ENCODE data around the gene TENT5C.

The TENT5C gene

DNA sequence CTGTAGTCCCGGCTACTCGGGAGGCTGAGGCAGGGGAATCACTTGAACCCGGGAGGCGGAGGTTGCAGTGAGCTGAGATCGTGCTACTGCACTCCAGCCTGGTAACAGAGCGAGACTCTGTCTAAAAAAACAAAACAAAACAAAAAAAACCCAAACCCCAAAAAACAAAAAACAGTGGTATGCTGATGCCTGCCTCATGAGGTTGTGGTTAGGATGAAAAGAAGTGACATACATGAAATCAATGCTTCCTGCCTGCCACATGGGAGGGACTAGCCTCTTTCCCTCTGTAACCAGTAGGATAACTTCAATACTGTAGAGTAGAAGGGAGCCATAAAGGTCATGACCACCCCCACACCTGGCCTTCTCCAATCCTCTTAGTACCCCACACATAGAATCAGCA lies 55.2 kb downstream of the TENT5C start:
- no peak for DNase-seq

DNA sequence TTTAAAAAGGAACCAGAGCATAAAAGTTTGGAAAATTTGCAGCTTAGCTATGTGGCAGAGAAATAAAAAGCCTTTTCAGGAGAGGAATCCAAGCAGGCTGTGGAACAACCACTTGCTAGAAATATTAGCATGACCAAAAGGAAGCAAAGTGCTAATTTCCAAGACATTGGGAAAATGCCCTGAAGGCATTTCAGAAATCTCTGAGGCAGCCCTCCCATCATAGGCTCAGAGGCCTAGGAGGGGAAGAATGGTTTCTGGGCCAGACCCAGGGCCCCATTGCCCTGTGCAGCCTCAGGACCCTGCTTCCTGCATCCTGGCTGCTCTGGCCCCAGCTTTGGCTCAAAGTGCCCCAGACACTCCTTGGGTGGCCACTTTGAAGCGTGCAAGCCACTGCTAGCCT lies 56.8 kb downstream of the TENT5C start:
- DNase-seq: no peak

DNA sequence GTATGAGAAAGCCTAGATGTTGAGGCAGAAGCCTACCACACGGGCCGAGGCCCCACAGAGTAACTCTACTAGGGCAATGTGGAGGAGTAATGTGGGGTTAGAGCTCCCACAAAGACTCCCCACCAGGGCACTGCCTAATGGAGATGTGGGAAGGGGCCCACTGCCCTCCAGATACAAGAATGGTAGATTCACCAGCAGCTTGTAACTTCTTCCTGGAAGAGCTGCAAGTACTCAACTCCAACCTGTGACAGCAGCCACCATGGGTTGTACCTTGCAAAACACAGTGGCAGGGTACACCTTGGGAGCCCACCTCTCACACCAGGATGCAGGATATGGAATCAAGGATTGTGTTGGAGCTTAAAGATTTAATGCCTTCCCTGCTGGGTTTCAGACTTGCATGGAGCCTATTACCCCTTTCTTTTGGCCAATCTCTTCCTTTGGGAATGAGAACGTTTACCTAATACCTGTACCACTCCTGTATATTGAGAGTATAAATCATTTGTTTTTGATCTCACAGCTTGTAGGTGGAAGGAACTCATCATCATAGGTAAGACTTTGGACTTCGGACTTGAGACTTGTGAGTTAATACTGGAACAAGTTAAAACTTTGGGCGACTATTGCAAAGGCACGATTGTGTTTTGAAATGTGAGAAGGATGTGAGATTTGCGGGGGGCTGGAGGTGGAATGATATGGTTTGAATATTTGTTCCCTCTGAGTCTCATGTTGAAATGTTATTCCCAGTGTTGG lies 57.5 kb downstream of the TENT5C start:
- DNase-seq: no peak

DNA sequence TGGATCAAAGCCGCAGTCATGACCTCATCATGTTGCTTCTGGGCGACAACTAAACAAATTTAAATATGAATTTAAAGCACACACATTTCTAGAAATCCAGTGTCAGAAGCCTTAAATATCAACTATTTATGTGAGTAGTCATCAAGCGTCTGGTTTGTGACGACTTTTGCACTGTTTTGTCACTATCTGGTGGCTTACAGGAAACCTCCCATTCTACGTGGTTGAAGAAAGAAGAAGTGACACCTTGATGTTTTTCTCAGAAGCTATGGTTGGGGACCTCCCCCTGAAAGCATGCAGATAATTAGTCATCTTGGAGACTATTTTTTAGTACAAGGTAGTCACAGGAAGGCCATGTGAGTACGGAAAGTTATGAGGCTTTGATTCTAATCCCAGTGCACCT lies 58.5 kb downstream of the TENT5C start:
- no peak for DNase-seq

DNA sequence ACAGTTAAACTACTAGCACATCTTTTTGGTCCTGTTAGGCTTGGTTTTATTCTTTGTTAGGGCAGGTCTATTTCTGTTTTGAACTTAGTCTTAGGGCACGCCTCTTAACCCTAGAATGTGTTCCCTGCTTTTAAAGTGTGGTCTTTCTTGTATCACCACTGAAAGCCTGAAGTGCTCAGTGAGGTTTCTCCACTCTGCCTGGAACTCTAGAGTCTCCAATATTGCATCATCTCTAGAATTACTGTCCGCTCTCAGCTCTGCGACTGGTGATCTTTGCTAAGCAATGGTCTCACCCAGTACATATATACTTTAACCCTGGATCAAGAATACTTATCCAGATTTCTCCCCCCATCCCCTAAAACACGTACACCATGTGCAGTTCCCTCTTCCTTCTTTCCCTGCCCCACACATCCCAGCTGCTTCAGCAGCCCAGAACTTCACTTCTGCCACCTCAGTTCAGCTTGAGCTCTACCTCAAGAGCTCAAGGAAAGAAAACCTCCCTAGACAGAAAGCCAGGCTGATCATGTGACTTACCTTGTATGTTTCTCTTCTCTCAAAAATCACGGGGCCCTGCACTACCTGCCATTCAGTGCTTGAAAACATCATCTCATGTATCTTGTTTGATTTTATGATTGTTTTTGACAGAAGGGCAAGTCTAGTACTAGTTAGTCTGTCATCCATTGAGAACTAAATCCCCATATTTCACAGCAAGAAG lies 59.9 kb downstream of the TENT5C start:
- DNase-seq: no peak

DNA sequence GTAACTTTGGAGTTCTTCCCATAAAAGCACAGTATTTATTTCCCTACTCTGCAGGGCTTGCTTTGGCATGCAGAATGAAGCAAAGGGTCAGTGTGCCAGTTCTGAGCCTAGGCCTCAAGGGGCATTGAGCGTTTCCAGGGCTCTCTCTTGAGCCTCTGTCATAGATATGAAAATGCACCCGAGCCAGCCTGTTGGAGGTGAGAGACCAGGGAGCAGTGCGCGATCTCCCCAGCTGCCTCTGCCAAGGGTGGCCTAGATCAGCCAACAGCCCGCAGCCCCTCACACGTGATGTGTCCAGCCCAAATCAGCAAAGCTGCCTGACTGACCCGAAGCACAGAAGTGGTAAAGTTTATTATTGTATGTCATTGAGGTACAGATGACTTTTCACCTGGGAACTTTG lies 63.7 kb downstream of the TENT5C start:
- DNase-seq: no peak

DNA sequence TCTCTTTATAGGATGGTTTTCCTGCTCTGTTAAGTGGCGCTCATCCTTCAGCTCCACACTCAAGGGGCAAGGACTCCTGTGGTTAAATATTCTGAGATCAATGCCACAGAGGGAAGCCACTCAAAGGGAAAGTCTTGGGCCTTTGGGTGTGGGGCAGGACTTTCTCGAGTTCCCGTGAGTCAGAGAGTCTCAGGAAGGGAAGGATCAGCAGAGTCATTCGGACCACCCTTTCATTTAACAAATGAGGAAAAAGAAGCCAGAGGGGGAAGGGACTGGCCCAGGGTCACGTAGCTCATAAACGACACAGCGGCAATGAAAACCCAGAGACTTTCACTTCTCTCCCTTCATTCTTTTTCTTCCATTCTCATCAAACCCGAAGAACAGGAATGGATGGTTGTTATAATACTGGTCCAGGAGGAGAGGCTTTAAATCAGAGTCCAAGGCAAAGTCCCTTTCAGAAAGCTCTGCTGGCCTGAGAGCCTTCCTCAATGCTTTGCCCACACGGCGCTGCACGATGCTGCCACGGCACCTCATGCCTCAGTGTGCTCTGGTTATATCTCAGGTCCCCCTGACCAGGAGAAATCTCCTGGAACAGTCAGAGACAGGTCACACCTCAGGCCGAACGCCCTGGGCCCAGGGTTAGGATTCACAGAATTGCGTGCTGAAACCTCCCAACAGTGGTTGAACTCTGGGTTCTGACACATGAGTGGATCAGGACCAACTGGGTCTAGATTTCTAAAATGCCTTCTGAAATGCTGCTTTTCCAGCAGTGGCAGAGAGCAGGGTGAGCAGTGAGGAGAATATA lies 65.3 kb downstream of the TENT5C start:
- DNase-seq: no peak

DNA sequence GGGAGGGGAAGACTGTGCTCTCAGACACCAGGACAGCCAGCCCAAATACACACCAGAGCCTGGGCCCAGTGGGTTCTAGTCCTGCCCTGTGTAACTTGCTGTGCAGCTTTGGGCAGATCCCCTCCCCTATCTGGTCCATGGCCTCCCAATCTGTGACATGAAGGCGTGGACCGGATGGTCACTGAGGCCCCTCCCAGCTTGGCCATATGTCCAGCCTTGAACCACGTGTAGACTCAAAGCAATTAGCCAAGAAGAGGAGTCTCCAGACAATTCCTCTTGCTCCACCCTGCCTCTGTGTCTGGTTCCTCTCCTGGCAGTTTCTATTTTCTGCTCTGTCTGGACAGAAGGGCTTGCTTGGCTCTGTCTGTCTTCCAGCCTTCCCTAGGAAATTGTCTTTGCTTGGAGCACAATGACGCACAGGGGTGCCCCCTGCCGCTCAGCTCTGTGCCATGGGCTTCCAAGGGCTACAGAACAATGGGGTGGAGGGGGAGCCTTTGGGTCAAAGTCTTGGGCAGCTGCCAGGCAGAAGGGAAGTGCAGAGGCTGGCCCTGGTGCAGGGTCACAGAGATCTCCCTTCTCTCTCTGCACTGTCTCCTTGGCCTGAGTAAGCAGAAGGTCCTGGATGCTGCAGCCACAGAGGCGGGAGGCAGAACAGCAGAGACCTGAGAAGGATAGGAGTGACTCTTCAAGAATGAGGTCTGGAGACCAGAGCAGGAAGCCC lies 66.1 kb downstream of the TENT5C start:
- no peak for DNase-seq

DNA sequence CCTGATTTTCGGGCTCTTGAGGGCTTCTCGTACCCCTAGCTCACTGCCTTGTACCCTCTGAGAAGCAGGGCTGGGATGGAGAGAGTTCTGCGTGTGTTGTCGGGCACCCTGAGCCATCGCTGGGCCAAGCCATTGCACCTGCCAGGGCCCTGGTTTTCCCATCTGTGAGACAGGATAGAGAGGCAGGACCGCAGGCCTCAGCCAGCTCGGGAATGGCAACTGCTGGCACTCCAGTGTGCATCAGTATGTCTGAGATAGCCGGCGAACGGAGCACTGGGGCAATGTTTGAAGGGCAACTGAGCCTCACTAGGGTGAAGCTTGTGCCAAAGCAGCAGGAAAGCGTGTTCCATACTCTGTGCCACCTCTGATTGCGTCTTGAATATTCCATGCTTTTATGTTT lies 66.9 kb downstream of the TENT5C start:
- no peak for DNase-seq

DNA sequence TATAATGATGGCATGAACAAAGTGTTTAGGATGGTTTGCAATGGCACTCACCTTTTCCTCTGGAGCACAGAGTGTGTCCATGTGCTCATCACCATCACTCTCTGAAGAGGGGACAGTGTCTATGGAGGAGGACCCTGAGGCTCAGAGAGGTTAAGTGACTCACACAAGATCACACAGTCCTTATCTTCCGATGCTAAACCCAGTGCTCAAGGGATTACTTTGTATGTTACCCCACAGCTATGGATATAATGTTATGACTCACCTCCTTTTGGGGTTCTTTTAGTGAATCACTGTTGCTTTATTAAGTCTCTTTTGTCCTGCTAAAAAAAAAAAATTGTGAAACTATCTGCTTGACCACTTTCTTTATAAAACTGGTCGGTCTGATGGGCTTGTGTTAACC lies 67.6 kb downstream of the TENT5C start:
- no peak for DNase-seq

DNA sequence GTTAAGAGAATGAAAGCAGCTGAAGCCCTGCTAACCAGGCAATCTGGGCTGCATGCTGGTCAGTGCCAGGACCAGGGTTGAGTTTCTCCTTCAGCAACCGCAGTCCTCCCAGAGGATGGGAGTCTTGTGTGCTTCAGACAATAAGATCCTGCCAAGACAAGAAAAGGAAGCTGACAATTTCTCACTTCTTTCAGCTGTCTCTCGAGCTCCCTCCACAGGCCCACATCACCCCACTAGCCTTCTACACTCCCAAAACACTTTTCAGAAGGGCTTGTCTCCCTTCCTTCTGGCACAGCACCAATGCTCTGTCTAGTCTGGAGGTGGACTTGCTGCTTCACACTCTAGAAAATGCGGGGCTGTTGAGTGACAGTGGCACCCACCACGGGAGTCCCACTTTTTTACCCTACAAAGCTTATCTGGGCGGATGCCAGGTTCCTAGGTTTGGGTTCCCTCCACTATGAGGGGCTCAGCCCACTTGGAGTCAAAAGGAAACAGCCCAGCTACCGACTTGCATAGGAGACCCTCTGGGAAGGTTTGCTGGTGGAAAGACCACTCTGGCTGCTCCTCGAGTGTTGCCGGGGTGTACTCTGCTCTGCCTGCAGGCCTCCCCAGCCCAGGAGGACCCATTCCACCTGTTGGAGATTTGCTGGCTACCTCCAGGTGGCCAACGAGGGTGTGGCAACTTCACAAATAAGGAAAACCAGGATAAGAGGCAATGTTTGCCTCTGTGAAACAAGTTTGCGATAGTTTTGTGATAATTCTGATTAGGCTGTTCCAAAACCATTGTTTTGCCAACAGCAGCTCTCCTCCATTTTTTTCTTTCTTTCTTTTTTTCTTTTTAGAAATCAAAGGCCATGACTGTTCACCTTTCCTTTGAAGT lies 68.9 kb downstream of the TENT5C start:
- DNase-seq: no peak

DNA sequence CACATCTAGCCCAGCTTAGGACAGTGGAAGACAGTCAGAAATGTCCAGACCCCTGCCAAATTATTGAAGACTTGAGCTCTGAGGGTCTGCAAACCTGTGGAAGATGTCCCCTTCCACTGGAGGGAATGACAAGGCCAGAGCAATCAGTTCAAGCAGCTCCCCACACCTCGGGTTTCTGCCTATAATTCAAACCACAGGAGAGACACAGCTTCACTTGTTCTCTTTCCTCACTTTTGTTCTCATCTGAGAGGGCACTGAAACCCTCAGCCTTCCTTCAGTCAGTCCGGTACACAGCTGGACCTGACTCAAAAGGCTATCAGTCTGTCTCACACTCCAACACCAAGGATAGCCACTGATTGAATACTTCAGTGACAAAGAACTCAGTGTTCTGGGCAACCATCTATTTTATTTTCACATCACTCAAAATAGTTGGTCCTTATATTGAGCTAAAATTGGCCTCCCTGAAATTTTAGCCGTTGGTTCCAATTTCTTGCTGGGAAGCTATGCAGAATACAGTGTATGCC lies 70.1 kb downstream of the TENT5C start:
- DNase-seq: no peak

DNA sequence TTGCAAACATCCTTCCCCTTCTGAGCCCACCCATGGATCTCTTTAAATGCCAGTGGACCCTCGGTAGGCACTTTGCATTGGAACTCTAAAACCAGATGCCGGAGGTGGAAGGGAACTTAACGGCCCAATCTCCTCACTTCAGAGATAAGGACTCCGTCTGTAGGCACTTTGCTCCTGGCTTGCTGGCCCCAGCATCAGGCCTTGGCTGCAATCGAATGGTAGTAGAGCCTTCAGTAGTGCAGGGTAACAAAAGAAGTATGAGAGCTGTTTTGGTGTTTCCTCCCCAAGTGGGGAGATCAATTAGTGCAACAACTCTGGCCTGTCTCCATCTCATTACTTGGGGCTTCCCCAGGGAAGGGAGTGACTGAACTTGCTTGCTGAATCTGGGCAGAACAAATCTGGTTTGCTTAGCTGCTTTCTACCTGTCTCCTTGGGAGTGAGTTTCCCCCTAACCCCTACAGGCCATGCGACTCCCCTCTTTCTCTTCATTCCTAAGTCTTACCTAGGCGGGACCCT lies 70.8 kb downstream of the TENT5C start:
- DNase-seq: peak; percentile 8

Measured in NCI-H2171 treated with DMSO at 0.1 percent for 48 hours (cell line).